T1000 (cell line): ENCODE results near the gene NOP10.

Experiments used
- DNase-seq: peaks from one replicate; lab custom pipeline; 2025; ENCODE audit warnings: mixed read lengths; lab: John Stamatoyannopoulos, UW

NOP10 gene

DNA sequence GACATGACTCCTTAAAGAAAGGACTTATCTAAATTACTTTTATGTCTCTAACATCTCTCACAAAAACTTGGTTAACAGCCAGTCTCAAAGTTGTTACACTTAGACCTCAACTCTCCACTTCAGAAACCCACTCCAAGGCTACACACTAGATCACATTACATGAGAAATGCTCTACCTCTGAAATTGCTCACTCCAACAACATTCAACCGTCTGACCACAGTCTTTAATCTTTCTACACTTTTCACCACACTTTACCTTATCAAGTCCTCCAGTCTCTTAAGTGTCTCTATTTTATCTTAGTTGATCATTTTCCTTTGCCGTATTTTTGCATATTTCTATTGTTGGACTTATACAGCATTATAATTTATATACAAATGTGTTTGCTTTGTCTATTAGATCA, 11.1 kb downstream of the NOP10 start:
- no peak for DNase-seq

DNA sequence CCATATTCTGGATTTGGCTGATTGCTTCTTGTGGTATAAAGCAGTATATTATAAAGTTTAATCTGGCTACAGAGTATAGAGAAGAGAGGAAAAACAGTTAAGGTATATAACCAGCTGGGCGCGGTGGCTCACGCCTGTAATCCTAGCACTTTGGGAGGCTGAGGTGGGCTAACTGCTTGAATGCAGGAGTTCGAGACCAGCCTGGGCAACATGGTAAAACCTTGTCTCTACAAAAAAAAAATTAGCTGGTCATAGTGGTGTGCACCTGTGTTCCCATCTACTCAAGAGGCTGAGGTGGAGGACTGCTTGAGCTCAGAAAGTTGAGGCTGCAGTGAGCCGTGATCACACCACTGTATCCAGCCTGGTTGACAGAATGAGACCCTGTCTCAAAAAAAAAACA, 12.7 kb downstream of the NOP10 start:
- DNase-seq: no peak

DNA sequence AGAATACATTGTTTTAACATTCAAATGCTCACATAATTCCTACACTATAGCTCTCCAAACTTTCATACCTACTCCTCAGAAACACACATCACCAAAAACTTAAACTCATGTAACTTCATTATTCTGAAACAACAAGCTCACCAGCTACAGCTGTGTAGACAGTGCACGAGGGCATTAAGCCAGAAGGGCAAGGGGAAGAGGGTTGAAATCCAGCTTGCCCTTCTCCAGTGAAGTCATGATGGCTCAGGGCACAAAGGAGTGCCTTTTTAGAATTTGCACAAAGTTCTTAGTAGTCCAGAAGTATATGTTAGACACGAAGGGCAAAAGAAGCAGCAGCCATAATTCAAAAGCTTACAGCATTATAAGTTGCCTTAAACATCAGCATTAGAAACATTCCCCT, 13.9 kb downstream of the NOP10 start:
- no peak for DNase-seq

DNA sequence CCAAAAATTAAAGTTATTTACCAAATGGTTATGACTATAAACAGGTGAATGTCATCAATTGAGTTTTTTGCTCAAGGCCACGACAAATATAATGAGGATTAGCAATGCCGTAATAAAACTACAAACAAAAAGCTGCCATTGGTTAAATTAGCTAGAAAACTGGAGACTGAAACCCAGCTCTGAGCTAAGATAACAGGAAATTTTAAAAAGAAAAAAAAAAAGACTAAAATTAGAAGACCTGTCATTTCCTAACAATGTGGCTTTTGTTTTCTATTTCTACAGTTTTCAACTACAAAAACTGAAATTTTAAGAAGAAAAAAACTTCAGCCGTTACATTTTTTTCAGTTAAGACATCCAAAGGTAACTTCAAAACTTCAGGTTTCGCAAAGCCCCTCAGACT, 15.0 kb downstream of the NOP10 start:
- DNase-seq: no peak

DNA sequence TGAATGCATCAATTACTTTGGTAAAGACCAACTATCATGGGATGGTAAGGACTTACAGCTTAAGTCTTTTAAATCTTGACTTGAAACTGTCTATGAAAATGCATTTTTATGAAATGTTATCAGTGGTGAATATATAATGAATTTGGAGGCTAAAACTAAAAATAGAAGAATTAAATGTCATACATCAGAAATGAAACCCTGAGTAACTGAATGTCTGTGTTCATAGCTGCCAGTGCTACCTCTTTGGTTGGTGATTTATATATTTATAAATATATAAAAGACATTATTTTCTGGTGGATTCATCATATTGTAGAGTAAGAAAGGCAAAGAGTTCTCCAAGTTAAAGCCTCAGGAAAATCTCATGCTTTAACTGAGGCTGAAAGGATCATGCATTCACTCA, 17.6 kb downstream of the NOP10 start:
- DNase-seq: no peak

DNA sequence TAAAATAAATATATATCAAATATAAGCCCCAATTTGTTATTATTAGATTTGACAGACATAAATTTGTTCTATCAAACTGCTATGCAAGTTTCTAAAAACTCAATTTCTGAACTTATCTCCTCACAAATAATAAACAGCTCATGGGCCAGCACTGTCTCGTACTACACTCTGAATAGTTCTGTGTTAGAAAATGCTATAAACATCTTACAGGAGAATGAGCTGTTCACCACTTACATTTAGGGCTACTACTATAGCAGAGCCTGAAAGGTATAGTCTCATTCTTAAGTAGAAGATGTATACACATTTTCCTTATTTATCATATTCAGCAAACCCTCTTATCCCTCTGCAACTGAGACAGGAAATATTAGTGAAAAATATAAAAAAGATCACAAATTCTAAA, 18.0 kb downstream of the NOP10 start:
- DNase-seq: no peak

DNA sequence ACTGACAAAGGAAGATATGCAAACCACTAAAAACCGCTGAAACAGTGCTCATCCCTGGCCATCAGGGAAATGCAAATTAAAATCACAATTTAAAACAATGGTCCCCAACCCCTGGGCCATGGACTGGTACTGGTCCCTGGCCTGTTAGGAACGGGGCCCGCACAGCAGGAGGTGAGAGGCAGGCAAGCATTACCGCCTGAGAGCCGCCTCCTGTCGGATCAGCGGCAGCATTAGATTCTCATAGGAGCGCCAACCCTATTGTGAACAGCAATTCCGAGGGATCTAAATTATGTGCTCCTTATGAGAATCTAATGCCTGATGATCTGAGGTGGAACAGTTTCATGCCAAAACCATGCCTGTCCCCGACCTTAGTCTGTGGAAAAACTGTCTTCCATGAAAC, 19.7 kb downstream of the NOP10 start:
- DNase-seq: no peak

DNA sequence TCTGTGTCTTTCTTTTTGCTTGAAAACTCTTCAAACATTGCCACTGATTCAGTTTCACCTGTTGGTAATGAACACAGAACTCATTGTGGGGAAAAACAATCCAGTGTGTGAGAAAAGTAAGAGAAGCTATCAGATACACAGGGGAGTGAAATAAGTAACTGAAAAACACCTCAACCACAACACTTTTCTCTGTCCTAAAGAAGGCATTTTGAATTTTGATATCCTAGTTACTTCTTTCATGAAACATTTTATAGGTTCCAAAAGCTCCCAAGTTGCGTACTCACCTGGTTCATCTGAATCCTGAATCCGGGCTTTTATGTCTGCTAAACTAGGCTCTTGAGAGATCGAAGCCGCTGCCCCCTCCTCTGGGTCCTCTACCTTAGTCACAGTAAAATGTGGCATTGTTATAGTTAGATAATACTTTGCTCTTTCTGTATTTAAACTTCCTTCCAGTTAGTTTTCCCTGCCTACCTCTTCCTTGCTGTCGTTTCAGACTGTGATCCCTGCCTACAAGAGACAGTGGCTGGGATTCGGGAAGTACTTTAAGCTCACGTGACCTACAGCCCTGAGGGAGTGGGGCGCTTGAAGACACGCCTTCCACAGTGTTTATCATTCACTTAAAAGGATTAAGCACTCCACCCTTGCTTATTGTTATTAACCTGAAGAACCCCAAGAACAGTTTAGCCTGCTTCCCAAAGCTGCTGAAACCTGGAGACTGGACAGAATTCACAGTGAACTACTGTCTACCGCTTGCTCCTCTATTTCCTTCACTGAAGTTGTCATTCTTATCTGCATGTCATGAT, 24.5 kb downstream of the NOP10 start:
- no peak for DNase-seq

DNA sequence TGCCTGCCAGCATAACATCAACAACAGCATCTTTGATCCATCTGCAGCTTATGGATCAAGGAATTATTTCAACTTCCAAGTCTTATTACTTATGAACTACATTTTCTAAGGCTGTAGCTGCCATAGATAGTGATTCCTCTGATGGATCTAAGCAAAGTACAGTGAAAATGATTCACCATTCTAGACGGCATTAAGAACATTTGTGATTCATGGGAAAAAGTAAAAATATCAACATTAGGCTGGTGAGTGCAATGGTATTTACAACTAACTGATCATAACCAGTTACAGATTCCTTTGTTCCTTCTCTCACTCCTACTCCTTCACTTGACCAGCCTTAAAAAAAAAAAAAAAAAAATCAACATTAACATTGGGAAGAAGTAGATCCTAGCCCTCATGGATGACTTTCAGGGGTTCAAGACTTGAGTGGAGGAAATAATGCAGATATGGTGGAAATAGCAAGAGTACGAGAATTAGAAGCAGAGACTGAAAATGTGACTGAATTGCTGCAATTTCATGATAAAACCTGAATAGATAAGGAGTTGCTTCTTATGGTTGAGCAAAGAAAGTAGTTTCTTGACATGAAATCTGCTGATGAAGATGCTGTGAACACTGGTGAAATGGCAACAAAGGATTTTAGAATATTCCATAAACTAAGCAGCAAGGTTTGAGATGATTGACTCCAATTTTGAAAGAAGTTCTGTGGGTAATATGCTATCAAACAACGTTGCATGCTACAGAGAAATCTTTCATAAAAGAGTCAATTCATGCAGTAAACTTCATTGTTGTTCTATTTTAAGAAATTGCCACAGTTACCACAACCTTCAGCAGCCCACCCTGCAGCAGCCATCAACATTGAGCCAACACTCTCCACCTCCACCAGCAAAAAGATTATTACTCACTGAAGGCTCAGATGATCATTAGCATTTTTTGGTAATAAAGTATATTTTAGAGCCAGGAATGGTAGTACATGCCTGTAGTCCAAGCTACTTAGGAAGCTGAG, 28.1 kb downstream of the NOP10 start:
- no peak for DNase-seq

DNA sequence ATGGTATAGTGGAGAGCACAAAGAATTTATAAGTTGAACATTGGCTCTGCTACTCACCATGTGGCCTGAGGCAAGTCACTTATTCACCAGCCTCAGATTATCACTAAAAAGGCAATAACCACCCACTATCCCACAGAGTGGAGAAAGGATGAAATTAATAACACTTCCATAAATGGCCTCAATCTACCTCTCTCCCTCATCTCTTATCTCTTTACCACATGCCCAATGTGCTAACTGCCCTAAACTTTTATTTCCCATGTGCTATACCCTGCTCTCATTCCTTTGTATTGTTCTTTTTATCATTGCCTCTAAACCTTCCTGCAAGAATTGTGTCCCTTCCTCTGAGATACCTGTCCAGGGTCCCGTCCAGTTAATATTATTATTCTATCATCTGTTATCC, 31.4 kb downstream of the NOP10 start:
- no peak for DNase-seq

DNA sequence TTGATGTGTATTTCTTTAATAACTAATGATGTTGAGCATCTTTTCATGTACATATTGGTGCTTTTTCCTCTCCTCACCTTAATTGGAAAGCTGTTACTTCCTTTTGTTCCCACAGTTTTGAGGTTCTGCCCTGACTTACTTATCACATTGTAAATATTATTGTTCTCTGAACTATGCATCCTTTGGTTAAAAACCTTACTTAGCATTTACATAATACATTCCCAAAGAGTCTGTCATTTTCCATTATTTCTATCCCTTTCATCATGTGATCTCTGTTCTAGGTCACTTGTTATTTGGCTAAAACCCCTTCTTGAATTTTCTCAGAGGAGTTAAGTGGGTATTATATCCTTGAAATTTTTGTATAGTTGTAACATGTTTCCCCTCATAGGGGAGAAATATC, 38.3 kb downstream of the NOP10 start:
- DNase-seq: no peak

DNA sequence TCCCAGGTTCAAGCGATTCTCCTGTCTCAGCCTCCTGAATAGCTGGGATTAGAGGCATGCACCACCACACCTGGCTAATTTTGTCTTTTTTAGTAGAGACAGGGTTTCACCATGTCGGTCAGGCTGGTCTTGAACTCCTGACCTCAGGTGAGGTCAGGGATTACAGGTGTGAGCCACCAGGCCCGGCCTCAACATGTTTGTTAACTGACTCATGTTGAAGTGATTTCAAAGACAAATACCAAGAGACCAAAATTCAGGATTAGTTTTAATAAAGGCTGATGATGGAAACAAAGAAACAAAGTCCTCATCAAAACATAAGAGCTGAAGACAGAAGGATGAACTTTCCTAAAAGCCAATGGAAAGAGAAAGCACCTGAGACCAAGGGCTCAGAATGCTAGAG, 41.9 kb downstream of the NOP10 start:
- DNase-seq: no peak

DNA sequence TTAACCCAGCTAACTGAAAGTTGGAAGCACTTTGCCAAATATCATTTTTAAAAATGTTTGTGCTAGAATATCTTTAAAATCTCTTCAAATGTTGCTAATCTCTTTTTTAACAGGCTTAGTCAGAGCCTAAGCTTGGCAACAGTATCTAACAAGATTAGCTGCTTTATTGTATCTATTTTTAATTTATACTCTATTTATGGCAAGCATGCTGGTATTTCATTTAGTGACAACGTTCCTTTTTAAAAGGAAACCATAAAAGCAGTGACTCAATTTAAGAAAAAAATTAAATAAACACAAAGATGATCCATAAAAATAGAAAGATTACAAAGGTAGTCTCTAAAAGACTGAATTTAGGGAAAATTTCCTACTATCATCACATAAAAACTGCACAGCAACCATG, 45.9 kb downstream of the NOP10 start:
- no peak for DNase-seq

DNA sequence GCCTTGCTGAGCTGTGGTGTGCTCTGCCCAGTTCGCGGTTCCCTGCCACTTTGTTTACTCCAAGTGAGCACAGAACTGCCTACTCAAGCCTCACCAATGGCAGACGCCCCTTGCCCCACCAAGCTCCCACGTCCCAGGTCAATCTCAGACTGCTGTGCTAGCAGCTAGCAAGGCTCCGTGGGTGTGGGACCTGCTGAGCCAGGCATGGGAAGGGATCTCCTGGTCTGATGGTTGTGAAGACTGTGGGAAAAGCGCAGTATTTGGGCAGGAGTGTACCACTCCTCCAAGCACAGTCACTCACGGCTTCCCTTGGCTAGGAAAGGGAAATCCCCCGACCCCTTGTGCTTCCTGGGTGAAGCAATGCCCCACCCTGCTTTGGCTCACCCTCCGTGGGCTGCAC, 50.3 kb downstream of the NOP10 start:
- no peak for DNase-seq
